ENCODE results near the gene COPB2.
"Not testable (repeated sequence)": the region's sequence is repeated elsewhere in the genome, so short reads cannot be mapped to it uniquely, and the experiment has no call there.

The COPB2 gene

DNA sequence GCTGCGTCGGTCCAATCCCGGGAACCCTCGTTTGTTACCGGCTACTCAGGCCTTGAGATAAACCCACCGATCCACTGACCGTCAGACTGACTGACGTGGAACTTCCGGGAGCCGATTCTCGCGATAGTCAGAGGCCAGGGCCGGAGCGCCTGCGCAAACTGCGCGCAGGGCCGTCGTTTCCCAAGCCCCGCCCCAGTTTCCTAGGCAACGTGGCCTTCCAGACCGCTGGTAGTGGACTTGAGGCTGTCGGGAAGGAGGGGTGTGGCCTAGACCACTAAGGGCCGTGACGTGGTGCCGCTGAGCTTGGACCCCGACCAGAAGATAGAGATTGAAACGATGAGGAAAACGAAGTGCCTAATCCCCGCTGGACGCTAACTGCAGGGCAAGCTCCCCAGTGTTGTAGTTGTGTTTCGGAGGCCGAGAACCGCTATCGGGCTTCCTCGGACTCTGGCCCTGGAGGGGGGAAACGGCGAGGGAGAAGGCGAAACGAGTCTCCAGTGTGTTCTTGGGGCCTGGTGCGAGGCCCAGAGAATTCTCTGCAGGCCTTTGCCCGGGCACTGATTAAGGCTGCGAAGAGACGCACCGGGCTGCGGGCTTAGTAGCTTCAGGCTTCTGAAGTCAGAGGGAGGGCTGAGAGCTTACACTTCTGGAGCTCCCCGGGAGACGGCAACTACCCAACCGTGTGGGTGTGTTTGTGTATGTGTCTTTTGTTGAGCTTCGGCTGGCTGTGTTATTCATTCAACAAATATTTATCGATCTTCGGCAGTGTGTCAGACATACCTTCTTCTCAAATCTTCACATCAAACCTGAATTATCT lies at the start of gene COPB2:
COPB2 (minus strand) TSS at position 96 of the 817 bp plus-strand sequence. CDS start 97 bp downstream, outside the sequence.
- DNase-seq: peak; percentile 98

DNA sequence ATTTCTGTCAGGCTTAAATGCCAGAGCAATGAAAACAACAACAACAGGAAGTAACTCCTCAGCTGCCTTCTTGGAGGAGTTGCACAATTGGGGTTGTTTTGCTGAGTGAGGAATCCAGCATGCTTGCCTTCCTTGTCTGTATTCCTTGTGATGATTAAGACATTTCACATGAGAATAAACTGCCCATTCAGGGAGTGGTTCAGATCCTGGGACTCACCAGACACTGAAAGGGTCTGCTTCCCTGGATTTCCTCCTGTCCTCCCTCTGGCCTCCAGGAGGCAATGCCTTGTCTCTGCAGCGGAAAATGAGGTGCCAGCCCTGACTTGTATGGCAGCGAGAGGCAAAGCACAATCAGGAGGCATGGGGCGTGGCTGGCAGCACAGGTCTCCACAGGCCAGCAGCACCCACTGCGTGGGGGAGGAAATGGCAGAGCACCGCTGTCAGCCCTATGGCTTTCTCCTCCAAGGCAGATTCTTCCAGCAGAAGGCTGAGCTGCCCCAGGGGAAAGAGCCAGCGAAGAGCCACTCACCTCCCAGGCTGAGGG lies 45.4 kb upstream of the COPB2 start:
- no peak for DNase-seq

DNA sequence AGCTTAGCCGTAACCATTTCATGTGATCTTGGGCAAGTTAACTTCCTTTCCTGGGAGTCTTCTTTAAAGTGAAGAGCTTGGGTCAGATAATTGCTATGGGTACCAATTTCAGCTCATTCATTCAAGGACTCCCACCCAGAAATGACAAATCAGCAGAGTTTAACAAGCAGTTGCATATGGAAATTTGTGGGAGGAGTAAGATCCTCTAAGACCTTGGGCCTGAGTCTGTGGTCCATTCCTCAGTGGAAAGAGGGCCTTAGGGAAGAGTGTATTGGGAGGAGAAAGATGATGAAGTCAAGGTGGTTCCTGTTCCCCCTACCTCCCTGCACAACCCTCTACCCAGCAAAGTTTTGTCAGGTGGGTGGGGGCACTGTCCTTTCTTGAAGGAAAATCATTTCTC lies 44.8 kb upstream of the COPB2 start:
- DNase-seq: no peak

DNA sequence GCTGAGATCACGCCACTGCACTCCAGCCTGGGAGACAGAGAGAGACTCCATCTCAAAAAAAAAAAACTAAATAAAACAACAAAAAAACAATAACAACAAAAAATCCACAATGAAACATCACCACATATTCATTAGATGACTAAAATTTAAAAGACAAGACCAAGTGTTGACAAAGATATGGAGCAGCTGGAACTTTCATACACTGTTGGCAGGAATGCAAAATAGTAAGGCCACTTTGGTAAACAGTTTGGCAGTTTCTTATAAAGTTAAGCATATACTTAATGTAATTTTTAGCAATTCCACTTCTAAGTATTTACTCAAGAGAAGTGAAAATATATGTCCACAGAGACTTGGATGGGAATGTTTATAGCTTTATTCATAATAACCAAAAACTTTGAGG lies 43.6 kb upstream of the COPB2 start:
- DNase-seq: no peak

DNA sequence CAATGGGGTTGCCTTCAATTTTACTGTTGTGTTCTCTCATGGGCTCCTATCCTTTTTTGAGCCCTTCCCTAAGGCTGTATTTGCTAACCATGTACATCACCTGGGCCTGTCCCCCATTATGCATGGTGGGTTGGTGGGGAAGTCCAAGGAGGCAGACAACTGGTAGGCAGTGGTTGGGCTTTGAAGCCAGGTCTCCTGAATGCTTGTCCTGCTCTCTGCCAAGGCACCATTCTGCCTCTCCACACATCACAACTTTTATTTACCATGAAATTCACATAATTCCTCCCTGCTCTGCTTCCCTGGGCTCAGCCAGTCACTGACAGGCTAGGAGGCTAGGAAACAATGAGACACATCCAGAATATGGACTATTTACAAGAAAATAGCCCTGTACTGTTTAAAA lies 41.0 kb upstream of the COPB2 start:
- no peak for DNase-seq

DNA sequence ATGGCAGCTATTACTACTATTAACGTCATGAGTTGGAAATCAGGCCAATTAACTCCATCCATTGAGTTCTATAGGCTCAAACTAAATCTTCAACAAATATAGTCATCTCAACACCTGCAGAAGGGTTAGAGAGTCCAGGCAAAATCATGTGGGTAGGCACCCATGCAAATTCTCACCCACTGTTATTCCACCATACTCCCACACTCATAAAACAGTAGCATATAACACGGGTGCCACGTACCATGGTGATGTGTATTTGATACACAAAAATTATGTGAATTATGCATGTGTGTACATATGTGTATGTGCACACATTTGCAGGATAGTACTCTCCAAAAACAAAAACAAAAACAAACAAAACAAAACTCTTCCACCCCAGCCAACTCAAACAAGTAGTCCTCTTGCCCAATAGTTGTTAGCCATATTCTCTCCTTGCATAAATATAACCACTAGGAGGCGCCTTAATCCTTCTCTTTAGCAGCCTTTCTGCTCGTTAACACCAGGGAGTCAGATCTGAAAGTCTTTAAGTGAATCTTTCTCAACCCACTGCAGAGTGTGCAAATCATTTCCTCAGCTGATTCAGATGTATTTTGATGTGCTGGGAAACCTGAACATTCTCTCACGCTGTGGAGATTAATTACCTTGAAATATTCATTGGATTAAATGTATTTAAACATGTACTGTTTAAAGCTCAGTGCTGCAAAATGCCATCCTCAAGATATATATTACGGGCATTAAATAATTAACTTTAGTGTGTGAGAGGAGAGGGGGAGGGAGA lies 38.0 kb upstream of the COPB2 start:
- peak; percentile 70 for DNase-seq

DNA sequence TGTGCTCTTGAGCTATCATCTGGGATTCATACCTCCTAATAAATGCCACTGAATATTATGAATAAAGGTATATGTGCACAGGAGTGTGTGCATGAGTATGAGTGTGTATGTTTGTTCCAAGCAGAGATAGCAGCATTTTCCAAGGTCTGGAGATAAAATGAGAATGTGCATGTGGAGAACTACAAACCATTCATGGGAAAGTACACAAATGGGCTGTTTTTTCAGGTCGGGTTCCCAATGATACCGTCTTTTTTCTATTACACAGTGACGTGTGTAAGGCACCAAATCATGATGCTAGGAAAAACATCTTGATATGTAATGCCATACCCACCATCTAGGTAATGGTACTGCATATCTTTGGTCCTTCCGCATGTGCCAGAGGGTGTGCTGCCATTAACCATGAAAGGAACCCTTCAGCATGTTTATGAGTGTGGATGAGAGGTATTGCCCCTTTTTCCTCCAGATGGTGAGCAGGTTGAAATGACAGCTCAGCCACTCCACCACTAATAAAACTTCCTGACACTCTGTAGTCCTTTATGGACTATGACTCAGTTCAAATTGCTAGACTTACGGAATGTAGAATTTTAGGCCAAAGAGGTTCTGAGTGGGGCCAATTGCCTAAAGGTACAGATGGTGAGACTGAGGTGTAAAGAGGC lies 36.4 kb upstream of the COPB2 start:
- no peak for DNase-seq

DNA sequence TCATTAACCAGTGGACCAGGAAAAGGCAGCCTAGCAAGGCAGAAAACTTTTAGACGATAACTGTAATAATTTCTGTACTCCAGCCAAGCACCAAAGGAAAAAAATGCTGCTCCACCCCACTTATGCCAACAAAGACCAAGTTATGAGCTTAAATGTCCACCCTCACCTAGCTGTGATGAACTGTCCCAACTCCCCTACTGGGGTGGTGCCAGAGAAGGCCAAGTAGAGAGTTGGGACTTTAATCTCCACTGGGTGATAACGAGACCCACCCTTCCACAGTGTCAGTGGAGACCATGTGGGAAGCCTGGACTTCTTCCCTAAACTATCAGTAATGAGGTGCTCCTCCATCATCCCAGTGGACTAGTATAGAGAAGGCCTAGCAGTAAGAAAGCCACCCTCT lies 33.8 kb upstream of the COPB2 start:
- DNase-seq: no peak

DNA sequence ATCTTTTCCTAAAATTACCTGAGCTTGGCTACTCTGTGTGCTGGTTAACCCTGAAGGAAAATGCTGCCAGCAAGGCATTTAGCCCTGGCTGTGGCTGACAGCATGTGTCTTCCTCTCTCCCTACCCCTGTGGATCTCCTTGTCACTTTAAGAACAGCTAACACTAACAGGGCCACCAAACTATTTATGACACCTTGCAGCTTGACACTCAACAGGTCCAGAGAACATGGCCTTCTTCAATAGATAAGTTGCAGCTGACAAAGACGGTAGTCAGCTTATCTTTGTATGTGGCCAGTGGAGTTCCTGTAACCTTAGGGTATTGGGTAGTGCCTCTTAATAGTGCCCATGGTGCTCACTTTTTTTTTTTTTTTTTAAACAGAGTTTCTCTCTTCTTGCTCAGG lies 32.0 kb upstream of the COPB2 start:
- DNase-seq: no peak

DNA sequence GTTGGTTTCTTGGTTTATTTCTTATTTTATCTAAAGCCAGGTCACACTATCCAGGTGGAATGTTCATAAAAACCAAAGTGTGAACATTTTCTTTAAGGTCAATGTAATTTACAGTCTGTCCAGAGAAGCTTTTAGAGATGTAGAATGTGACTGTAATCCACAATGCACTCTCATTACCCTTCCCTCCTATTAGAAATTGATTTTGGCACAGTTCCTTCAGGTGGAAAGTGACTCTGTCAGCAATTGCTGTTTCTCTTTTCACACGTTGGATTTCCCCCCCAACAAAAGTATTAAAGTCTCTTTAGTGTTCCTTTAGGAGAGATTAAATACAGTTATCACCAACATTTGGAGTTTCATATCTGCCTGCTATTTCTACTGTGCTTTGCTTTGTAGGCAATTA lies 31.6 kb upstream of the COPB2 start:
- DNase-seq: no peak

DNA sequence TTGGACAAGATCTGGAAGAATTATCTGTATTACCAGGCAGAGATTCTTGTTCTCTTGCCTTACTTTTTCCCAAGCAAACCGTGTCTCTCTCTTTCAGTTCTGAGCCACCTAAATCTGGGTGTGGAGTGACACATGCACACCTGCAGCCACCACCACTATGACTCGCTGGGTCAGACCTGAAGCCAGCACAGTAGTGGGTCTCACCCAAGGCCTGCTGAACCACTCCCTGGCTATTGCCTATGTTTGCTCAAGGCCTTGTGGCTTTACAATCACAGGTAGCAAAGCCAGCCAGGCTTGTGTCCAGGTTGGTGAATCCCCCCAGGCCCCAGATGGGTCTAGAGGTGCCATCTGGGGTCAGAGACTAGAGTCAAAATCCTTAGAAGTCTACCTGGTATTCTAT lies 28.7 kb upstream of the COPB2 start:
- no peak for DNase-seq

DNA sequence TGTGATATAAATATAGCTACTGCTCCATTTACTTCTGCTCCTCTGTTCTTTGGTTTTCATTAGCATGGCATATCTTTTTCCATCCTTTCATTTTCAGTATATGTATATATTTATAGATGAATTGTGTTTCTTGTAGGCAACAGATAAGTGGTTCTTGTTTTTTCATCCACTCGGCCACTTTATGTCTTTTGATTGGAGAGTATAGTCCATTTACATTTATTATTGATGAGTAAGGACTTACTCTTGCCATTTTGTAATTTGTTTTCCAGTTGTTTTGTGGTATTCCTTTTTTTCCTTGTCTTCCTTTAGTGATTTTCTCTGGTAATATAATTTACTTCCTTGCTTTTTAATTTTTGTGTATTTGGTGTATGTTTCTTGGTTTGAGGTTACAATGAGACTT lies 26.8 kb upstream of the COPB2 start:
- DNase-seq: no peak

DNA sequence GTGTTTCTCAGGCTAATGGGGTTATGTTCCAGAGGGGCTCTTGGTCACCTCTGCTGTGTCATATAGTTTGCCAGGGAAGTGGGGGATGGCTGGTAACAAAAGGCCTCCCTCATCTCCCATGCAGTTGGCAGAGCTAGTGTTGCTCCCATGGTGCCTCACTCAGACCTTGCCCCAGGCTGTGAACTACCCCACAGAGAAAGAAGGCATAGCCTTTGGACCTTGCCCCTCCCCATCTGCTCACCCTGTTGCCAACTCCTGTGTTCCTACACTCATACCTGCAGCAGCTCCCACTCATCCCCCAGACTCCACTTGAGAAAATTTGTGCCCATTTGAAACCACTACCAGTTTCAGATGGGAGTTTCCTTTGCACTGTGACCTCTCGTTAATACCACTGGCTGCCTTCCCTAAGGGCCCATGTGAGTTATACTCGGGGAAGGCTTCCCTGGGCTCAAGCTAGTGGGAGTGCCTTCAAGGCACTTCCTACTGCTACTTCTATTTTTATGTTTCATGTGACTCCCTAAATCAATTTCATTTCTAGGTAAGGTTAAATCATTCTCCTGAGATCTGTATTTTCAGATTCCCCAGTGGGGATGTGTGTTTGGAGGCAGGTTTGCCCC lies 25.3 kb upstream of the COPB2 start:
- DNase-seq: no peak

DNA sequence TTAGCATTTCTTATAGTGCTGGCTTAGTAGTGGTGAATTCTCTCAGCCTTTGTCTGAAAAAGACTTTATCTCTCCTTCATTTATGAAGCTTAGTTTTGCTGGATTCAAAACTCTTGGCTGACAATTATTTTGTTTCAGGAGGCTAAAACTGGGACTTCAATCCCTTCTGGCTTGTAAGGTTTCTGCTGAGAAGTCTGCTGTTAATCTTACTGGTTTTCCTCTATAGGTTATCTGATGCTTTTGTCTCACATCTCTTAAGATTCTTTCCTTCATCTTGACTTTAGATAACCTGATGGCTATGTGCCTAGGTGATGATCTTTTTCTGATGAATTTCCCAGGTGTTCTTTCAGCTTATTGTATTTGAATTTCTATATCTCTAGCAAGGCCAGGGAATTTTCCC lies 23.4 kb upstream of the COPB2 start:
- DNase-seq: not testable (repeated sequence)

DNA sequence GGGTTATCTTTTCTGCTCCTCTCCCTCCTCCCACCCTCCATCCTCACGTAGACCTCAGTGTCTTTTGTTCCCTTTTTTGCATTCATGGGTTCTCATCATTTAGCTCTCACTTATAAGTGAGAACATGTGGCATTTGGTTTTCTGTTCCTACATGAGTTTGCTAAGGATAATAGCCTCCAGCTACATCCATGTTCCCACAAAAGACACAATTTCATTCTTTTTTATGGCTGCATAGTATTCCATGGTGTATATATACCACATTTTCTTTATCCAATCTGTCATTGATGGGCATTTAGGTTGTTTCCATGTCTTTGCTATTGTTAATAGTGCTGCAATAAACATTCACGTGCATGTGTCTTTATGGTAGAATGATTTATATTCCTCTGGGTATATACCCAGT lies 11.7 kb upstream of the COPB2 start:
- not testable (repeated sequence) for DNase-seq

DNA sequence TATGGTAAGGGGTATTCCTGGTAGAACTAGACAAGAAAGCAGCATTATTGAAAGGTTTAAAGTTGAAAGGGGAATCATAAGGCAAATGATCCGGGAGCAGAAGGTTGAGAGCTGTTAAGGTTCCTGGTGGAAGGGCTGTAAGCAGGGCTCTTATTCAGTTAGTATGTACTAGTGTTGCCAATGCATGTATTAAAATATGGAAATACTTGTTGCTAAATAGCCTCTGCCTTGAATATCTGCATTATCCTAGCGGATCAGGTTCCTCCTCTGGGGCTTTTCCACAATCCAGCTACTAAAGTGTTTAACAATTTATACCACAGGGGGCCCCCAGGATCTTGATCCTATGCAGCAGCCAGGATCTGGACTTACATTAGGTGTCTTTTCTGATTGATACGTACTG lies 7.3 kb upstream of the COPB2 start:
- no peak for DNase-seq

DNA sequence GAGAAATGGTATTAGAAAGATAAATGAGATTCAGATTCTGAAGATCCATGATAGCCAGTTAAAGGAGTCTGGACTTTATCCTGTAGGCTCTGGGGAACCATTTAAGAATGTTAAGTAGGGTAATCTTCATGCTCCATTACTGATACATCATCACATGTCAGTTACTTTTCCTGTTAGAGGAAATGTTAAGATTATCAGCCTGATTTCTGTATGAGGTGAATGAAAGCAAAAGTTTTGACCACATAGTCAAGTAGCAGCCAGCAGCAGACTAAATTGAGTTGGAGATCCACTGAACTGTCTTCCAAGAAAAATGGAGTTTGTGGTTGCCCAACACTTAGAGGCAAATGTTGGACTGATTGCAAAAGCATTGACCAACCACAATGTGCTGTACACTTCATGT lies 4.7 kb upstream of the COPB2 start:
- no peak for DNase-seq

DNA sequence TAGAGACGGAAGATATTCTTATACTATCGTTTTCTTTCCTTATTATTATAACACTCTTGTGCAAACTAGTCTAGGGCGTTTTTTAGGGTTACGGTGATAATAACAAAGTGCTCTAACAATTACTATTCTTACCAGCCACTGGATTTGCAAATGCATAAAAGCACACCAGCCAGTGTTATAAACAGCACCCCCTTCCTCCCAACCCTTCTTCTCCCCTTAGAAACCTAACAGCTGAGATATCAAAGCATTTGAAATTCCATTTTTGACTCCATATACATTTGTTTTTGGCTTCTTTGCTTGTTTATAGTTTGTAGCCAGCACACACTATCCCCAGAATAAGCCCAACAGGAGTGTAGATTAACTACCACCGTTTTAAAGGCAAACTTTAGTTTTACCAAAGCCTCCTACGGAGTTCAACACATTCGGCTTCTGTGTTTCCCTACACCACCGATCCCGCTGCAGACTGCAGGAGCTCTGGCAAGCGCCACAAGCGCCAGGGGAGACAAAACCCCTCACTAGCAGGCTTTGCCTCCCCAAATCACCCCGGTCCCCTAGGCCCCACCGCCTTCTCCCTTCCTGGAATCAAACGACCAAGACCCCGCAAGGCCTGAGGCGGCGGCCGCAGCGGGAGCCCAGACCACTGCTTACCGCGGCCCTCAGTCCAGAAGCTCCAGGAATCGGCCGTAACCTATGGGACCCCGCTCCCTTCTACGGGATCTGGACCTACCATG lies 461 bp downstream of the COPB2 start:
- DNase-seq: peak; percentile 14

DNA sequence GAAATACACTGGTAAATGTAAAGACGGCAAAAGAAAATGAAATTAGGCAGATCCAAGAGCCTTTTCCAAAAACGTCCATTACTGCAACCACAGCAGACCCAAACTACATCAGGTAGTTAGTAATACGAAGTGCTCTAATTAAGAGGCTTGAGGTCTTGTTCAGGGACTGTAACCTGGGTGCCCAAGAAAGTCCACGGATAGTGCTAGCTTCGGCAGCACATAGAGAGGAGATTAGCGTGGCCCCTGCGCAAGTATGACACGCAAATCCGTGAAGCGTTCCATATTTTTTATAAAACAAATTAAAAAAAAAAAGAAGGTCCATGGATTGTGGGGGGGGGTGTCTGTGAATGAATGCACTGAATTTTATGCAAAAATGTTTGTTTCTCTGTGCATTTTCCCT lies 1.4 kb downstream of the COPB2 start:
- DNase-seq: no peak

DNA sequence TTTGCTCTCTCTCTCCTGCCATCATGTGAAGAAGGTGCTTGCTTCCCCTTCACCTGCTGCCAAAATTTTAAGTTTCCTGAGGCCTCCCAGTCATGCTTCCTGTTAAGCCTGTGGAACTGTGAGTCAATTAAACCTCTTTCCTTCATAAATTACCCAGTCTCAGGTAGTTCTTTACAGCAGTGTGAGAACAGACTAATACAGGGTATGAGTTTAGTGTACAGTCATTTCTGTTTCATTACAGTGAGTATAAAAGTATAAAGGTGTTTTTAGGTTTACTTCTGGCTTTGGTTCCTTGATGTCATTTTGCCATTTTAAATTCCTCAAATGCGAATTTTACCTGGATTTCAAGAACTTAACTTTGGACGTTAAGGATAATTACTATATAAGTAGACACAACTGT lies 7.2 kb downstream of the COPB2 start:
- DNase-seq: not testable (repeated sequence)

DNA sequence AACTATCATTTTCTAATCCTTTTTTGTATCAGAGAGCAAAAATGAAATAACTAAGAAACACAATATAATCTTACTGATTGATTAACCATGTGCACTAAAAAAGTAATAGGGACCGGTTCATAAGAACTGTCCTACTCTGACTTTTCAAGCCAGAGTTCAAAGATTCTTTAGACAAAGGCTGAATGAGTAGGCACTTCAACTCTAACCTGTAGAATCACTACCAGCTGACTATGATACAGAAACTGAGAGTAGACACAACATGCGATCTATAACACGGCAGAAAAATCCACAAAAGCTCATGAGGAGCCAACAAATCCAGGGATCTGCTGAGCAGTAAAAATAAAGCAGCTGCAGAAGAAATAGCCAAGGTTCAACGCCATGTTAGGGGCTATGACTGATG lies 8.9 kb downstream of the COPB2 start:
- no peak for DNase-seq

DNA sequence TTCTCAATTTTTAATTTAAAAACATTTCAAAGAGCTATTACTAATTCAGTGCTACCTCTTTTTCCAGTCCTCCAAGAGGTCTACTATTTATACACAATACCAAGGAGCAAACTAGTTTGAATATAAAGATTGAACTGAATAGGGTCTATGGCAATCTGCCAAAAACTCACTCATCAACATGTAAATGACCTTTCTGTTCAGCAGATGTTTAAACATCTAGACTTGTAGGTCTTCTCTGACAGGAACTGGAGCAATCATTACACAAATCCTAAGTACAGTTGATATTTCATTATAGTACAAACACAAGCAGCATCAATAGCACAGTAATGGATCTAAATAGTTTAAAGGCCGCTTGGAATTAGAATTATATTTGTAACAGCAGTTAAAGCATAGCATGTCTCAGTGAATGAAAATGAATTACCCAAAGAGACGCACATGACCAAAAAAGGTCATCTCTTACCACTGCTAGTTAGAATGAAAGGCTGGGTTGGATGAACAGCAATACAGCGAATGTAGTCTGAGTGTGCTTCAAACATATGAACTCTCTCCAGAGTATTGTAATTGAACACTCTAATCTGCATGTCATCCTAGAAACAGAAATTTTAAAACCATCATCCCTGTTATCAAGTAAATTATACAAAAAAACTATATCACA lies 10.7 kb downstream of the COPB2 start:
- DNase-seq: no peak

All from activated CD4-positive, alpha-beta T cell treated with anti-CD3 and anti-CD28 coated beads, Interleukin-2, amount 50 U/mL, for 16 hours (primary cell).